ENCODE results near the gene DCANP1.
"Not testable (repeated sequence)": the region's sequence is repeated elsewhere in the genome, so short reads cannot be mapped to it uniquely, and the experiment has no call there.

DCANP1 gene, protein sequence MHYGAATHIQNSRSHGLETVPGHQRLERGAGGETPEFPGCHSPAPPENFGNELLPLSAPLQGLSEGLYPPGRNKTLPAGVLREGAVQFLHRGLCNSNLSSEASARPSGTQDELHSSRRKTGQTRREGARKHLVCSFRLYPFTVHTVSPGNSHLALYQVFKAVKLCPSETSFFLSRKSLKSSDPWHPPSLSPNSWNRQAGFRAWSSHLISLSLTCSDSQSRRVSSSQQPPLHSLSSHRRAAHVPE

DNA sequence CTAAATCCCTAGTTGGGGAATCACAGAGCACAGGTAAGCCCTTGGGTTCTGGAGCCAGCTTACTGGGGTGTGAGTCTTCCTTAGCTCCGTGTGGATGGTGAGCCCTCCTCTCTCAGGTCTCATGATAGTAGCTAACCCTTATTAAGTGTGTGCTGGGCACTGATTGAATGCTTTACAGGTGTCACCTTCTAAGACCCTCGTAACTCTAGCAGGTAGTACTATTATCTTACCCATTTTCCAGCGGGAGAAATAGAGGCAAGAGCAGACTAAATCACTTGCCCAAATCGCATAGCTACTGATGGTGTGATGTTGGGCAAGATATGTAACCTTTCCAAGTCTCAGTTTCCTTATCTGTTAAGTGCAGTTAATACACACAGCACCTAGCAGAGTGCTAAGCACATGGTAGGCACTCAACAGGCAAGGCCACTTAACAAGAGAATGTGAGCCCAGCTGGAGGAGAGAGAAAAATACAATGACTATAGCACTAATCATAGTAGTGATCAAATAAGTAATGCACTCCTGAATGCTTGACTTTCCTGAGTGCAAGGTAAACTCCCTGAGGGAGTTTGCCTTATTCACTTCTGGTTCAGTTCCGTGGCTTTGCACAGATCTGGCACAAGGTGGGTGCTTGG is at the start of gene DCANP1:
TSS of gene DCANP1 (minus strand) at position 51 of the 632 bp plus-strand sequence. CDS start 240 bp downstream, outside the sequence.
- no peak for DNase-seq

DNA sequence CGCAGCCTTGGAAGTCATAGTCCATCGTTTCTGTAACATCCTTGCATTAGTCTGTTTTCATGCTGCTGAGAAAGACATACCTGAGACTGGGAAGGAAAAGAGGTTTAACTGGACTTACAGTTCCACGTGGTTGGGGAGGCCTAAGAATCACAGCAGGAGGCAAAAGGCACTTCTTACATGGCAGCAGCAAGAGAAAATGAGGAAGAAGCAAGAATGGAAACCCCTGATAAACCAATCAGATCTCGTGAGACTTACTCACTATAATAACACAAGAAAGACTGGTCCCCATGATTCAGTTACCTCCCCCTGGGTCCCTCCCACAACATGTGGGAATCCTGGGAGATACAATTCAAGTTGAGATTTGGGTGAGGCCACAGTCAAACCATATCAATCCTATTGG is 48.4 kb upstream of the DCANP1 start:
- DNase-seq, result not testable (repeated sequence)

DNA sequence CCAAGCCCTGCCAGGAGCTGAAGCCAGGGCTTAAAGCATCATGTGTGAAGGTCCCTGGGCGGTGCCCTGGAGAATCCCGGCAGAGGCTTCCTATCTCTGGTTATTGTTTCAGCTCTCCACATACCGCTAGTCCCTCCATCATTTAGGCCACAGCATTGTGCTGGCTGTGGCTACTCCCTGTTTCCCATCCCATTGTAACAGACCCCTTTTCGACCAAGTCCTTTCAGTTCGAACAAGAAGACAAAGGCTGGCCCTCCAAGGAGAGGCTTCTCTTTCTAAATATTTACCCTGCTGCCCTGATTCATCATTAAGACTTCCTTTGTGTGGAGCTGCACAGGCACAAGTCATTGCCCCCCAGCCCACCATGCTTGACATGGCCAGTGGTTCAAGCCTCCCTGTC is 47.0 kb upstream of the DCANP1 start:
- no peak for DNase-seq

DNA sequence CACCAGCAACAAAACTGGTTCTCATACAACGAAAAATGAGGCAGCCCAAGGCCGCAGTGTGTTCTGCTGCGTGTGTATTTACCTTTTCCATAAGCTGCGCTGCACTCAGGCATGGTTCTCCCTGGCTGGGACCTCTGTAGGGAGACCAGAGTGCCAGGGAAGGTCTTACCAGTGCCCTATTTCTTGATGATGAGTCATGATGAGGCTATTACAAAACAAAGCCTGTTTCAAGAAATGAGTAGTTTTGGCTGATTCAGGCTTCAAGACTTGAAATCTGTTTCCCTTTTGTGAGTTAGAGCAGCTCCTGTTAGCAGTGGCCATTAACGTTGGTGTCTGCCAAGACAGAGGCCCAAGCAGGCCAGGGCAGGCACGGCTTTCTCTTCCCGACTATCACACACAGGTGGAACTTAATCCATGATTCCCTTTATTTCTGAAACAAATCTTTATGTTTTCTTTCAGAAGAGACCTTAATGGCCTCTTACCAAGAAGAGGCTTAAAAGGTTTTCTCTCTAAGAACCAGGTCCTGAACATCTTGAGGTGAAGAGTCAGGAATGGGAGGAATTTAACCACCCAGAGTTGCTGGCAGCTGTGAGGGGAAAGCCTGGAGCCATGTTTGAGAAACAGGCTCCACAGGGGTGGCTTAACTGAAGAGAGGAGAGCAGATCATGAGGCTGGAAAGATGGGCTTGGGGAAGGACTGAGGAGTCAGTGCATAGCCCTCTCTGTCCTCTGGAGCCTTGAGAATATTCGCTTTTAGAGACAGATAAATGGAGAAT is 46.4 kb upstream of the DCANP1 start:
- no peak for DNase-seq

DNA sequence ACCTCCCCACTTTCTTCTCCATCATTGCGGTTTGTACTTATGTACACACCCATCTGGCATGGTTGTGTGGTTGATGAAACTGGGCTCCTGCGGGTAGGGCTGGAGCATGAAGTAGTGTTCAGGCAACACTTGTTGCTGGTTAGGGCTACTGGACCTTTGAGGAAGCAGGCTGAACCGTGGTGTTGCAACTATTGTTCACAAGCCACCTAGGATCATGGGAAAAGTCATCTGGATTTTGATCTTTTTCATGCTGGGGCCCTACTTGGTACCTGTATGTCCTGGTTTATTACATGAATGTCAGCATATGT is 45.1 kb upstream of the DCANP1 start:
- no peak for DNase-seq

DNA sequence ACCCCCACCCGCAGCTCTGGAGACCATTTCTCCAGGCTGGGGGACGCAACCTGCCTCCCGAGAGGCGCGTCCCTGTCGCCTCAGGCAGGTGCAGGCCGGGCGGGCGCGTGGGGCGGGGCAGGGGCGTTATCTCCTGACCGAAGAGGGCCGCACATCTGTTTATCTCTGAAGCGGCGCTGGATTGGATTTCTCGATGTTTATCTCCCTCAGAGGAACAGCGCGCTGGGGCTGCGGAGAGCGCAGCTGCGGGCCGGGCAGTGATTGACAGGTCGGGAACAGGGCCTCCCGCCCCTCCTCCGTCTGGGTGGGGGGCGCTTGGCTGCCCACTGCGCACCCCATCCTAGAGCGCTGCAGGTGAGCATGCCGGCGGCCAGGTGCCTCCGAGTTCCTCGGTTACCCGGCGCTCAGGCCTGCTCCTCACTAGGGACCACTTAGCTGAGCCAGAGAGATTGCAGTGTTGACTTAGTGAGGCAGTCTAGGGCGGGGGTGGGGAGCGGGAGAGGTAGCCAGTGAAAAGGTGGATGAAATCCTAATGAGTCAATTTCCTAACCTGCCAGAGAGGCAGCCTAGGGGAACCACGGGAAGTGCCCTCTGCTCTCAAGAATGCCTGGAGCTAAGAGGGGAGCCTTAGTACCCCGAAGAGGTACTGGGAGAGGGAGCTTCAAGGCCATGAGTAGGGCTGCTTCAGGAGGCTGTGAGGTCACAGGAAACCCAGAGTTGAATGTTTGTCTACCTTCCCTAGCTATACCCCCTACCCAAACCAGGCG is 44.6 kb upstream of the DCANP1 start:
- DNase-seq, result no peak

DNA sequence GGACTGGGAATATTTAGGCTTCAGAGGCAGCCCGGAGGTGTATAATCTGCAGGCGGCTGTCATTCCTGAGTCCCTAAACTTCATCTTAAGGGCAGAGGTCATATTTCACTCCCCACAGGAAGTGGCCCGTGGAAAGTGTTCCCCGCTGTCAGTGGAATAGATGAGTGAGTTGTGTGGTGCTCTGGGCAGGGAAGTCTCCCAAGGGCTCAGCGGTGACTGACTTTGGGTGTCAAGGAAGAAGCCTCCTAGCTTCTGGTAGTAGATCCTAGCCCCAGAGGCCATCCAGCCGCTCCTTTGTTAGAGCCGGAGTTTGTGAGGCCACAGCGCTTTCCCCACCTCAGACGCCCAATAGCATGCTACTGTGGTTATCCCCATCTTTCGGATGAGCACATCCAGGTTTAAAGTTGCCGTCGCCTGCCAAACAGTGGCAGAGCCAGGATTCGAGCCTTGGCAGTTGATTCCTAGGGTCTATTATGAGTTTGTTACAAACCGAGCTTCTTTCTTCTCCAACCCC is 43.9 kb upstream of the DCANP1 start:
- DNase-seq, result no peak

DNA sequence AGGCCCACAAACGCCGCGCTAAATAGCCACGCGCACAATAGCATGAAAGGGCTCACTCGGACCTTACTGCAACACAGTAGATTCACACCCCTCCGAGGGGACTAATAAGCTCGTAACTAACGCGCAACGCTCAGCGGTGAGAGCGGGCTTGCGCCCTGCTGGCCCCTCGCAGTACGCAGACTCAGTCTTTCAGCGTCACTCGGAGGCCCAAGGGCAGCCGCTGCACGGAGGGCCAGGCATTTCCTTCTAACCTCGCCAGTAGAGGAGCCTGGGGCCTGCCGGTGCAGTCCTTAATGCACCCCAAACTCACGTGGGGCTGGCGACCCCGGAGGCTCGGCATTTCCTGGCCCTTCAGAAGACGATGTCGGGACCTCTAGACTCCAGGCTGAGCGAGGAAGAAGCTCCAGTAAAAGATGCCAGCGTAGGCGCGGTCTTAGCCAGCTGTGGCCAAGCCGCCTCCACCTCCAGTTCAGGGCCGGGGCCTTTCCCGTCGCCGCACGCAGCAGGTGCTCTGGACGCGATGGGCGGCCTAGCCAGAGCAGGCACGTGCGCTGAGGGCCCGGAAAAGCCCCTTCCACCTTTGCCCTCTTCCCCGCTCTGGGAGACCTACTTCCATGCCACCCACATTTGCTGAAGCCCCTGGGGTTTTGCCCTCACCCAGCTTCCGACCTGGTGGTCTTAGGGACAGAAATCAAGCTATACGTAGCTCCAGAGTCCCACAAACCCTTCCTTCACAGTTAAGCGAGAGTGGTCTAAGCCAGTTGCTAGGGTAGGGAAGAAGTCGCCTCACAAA is 43.3 kb upstream of the DCANP1 start:
- no peak for DNase-seq

DNA sequence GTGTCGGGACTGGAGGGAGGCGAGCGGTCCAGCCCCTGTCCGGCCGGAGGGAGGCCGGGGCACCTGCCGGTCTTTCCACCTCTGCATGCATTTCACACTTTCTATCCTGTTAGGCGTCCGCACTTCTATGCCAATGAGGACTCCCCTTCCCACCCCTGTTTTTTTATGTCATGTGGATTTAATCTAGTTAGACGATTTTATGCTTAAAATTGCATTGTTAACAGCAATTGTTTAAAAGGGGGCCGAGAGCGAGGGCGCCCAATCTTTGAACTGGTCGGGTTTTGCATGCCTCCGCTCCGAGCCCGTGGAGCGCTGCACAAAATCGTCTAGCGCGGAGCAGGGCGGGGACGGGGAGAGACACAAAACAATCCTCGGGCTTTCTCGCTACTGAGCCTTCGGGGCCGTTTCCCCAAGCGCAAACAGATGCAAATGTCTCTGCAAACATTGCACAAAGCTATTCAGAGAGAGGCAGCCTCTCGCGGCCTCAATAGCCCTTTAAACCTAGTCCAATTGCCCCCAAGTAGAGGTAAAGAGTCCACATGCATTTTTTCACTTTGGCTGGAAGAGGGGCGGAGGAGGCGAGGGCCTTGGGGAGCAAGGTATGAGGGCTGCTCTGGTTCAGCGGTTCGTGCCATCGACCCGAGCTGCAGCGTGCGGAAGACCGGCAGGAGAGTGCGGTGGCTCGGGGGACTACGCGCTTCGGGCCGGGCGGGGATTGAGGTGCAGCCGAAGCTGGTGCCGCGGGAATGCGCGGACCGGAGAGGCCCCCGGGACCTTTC is 42.5 kb upstream of the DCANP1 start:
- no peak for DNase-seq

DNA sequence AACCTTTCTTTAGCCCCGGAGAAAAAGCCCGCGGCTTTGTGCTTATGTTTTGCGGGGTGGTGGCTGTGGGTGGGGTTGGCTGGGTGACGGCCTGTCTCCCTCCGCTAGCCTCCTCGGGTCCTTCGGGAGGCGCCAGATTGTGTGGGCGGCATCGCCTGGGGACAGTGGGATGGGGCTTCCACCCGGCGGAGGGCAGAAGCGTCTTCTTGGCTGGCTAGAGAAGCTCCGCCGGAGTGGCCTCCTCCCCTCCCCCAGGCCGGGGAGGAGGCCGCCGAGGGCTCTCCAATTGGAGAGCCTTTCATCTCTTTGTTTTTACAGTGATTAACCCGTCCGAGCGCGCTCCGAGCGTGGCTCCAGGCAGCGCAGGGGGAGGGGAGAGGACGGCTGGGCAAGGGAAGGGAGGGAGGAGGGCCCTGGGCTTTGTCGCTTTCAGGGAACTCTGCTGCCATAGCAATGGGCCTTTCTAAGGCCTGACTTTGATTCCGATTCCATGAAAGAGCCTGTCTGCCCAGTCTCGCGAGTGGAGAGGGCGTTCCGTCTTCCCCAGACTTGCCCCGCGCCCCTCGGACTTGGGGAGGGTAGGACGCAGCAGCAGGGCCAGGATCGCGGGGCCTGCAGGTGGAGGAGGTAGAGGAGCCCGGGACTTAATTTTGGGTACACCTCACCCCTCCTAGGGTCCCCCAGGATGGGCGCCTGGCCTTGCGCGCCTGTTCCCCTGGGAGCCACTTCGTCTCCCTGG is 41.7 kb upstream of the DCANP1 start:
- no peak for DNase-seq

DNA sequence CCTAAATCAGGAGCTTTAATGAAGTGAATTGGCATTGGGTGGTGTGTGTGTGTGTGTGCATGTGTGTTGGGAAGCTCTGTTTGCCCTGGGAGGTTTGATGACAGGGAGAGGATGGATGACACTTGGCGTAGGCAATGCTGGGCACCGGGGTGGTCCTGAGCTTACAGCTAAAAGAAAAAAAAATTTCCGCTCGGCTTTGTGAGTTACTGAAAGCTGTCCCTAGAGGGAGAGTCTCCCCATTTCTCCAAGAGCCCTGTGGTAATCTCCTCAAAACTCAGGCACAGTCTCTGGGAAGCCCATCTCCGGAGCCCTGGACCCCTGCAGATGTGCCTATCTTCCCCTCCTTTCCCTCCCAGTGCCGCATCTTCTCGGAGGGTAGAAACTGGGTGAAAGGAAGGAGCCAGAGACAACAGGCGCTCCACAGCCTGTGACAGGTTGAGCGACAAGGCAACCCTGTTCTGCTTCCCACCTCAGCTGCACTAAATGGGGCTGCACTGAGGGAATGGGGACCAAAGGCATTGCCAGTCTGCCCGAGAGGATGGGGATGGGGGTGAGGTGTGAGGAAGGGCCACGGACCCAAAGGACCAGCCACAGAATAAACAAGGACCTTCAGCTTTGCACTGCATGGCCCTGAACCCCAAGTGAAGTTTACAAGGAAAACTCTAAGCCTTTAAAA is 40.8 kb upstream of the DCANP1 start:
- DNase-seq, result no peak

DNA sequence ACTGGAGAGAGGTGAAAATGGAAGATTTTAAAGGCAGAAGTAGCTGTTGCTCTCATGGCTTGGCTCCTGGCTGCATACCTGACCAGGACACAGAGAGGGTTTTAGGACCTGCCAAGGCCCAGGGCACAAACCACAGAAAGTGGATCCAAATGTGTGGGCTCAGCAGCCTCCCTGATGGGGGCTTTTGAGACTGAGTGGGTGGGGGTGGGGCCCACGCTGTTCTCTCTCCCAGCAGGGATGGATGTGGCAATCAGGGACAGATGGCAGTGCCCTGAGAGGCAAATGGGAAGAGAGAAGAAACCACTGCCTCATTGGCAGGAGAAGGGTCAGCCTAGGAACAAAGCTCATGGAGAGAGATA is 39.9 kb upstream of the DCANP1 start:
- DNase-seq, result no peak

DNA sequence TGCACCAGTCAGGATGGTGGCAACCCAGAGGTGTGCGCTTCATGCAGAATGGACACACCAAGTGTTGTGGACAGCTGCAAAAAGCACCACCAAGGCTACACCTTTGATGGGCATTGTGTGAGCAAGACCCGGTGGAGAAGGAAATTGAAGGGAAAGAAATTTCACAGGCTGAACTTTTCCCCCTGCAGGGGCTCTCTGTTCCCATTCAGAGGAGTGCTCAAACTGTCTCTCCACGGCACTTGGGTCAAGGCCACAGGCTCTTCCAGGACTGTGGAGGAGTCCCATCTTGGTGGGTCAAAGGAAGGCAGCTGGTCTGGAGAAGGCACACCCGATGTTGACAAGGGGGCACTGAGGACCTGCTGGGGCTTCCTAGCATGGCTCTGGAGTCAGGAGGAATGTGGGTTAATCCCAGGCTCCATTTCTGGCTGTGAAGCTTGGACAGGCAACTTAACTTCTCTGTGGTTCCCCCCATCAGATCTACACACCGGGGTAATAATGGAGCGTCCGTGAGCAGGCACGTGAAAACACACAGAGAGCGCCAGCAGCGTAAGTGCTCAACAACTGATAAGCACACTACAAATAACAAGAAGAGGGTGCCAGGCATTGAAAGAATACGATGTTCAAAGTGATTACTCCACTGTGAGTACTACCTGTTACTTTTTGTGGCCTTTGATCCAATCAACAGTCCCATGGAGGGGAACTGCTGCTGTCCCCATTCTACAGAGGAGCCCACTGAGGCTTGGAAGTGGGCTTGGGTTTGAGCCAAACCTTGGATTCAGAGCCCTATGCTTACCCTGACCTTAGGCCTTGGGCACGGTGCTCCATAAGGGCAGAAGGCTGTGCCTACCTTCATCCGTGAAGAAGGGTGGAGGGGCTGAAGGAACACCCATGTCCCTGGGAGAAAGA is 39.2 kb upstream of the DCANP1 start:
- no peak for DNase-seq

DNA sequence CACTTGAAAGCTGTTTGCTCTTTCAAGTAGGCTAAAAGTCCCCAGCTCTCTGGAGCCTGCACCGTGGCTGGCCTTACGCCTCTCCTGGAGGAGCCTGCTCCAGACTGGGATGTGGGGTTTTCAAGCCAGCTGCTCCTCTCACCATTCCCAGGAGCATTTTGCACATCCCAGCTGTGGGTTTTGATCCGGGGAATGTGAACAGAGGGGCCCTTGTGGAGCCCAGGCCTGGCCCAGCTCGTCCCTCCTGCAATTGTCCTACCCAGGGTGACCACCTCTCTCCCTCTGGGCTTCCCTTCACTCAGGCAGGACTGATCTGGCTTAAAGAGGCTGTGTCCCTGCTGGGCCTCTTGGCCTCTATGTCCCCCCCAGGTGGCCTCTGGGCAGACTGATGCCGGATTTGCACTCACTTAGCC is 37.5 kb upstream of the DCANP1 start:
- DNase-seq, result no peak

DNA sequence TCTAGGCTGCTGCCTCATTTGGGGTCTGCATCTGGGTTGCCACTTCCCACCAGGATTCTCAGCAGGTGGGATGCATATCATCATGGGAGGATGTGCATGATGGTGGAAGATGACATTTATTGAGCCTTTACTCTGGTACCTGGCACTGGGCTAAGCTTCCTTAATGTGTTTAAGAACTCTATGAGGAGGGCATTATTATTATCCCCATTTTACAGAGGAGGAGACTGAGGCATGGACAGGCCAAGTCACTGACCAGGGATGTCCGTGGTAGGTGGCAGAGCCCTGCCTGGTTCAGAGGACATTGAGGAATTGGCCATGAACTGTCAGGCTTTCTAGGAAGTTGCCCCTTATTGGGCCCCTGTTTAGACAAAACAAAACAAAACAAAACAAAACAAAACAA is 36.1 kb upstream of the DCANP1 start:
- no peak for DNase-seq

DNA sequence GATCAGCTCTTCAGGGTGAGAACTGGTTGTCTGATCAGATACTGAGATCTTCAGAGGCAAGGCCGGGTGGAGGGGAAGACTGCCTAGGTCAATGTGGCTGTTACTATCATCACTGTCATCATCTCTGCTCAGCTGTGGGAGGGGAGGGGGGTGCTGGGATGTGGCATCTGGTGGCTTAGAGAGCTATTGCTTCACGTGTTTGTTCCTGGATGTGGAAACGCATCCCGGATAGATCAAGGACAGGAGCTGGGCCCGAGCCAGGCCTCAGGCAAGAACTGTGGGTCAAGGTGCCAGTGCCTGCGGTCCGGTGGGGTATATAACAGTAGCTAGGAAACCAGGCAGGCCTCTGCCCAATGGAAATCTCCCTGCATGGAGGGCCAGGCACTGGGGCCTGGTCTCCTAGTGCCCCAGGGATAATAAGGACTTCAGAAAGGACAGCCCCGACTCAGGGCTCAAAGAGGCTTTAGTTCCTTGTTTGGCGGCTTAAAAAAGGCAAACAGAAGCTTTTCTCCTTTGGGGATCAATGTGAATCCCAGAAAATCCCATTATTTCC is 35.3 kb upstream of the DCANP1 start:
- DNase-seq, result no peak

DNA sequence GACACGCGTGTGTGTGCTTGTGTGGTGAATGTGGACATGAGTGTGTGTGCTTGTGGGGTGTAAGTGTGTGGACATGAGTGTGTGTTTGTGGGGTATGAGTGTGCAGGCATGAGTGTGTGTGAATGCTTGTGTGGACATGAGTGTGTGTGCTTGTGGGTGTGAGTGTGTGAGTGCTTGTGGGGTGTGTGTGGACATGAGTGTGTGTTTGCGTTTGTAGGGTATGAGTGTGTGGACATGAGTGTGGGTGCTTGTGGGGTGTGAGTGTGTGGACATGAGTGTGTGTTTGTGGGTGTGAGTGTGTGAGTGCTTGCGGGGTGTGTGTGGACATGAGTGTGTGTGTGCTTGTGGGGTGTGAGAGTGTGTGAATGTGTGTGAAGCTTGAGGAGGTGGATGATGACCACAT is 34.8 kb upstream of the DCANP1 start:
- DNase-seq, result no peak

DNA sequence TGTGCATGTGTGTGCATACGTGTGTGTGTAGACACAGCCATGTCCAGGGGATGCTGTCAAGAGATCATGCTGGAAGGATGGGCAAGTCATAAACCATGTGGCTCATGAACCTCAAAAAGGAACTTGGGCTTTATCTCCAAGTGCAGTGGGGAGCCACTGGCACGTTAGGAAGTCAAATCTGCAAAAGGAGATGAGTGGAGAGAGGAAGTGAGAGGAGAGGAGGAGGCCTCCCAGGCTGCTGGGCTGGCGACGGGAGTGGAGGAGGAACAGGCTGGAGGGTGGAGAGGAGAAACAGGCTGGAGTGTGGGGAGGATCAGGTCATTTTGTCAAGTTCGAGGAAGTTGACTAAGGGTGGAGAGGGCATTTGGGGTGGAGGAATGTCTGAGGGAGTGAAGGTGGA is 34.2 kb upstream of the DCANP1 start:
- DNase-seq, result no peak

DNA sequence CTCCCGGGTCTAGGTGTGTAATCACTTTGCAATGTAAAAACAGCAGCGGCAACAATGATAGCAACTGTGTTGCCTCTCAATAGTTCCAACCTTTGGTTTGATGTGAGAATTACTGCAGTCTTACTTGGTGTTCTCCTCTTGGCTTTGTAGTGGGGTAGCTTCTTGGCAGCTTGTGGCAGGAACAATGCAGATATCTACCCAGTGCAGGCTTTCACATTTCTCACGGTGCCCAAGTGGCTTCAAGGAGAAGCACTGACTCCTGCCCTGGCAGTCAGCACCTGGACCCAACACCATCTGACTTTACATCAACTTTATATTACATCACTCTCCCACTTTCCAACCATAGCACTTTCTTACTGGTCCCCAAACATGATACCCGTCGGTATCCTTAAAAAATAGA is 33.4 kb upstream of the DCANP1 start:
- DNase-seq, result no peak

Data from activated naive CD4-positive, alpha-beta T cell treated with anti-CD3 and anti-CD28 coated beads, Interleukin-2, amount 50 U/mL, for 16 hours (primary cell).